ENCODE results near the gene R3HDM2.

Gene R3HDM2

GRCh38 chr12:57388425-57388824, 42.4 kb downstream of the R3HDM2 start:
- DNase-seq (ENCODE audit: low read depth), result no peak
- no peak for TF ChIP-seq CTCF (IDR thresholded peaks at IDR 0.05; ENCODE audit: low read depth, low read length, missing control alignments)
- H3K4me3 ChIP-seq (ENCODE audit: low read depth, low read length), result no peak overlapping the region

GRCh38 chr12:57386187-57386720, 44.6 kb downstream of the R3HDM2 start:
- DNase-seq (ENCODE audit: low read depth), result no peak
- no peak overlapping the region for H3K4me3 ChIP-seq (ENCODE audit: low read depth, low read length)
- no peak for TF ChIP-seq CTCF (IDR thresholded peaks at IDR 0.05; ENCODE audit: low read depth, low read length, missing control alignments)

GRCh38 chr12:57385586-57385985, 45.3 kb downstream of the R3HDM2 start:
- DNase-seq (ENCODE audit: low read depth), result no peak
- H3K4me3 ChIP-seq (ENCODE audit: low read depth, low read length), result no peak overlapping the region
- no peak for TF ChIP-seq CTCF (IDR thresholded peaks at IDR 0.05; ENCODE audit: low read depth, low read length, missing control alignments)

GRCh38 chr12:57384478-57384877, 46.4 kb downstream of the R3HDM2 start:
- DNase-seq (ENCODE audit: low read depth), result no peak
- H3K4me3 ChIP-seq (ENCODE audit: low read depth, low read length), result no peak overlapping the region
- no peak for TF ChIP-seq CTCF (IDR thresholded peaks at IDR 0.05; ENCODE audit: low read depth, low read length, missing control alignments)

GRCh38 chr12:57381693-57382220, 49.1 kb downstream of the R3HDM2 start:
- no peak for DNase-seq (ENCODE audit: low read depth)
- TF ChIP-seq CTCF (IDR thresholded peaks at IDR 0.05; ENCODE audit: low read depth, low read length, missing control alignments), result no peak

GRCh38 chr12:57380300-57380699, 50.5 kb downstream of the R3HDM2 start:
- TF ChIP-seq CTCF (IDR thresholded peaks at IDR 0.05; ENCODE audit: low read depth, low read length, missing control alignments), result no peak
- no peak for DNase-seq (ENCODE audit: low read depth)

More at GRCh38 chr12:57381693-57382220, 49.1 kb downstream of the R3HDM2 start:
- H3K4me3 ChIP-seq (ENCODE audit: low read depth, low read length), result no peak overlapping the region

More at GRCh38 chr12:57380300-57380699, 50.5 kb downstream of the R3HDM2 start:
- H3K4me3 ChIP-seq (ENCODE audit: low read depth, low read length), result no peak overlapping the region
